Testis (tissue), 3 donors: Measurements from ENCODE around the gene LRMDA. TPM values are rescaled to one million over a fixed set of nuclear protein-coding genes. Genes with fewer than 3 reads are reported as not detected.

ENCODE experiments used
- DNase-seq: peaks from one replicate; pipeline ENCODE4 v3.0.0-alpha.2; 2019
- H3K27ac ChIP-seq, 2 donors: fragments of 200-600 bp; sonication (generic); one replicate each; pipeline ENCODE4 v1.5.1; 2019
- H3K27me3 ChIP-seq: fragments of 200-600 bp; sonication (generic); one replicate; pipeline ENCODE4 v1.5.1; 2019
- H3K36me3 ChIP-seq: fragments of 200-600 bp; sonication (generic); one replicate; pipeline ENCODE4 v1.5.1; 2017; ENCODE audit warnings: low read depth; ENCODE audit errors: missing control alignments
- H3K4me1 ChIP-seq: fragments of 200-600 bp; sonication (generic); one replicate; pipeline ENCODE4 v1.5.1; 2019
- H3K4me3 ChIP-seq, 2 donors: fragments of 200-600 bp; sonication (generic); one replicate each; pipeline ENCODE4 v1.5.1; 2017 to 2019
- H3K9me3 ChIP-seq: fragments of 200-600 bp; sonication (generic); one replicate; pipeline ENCODE4 v1.5.1; 2017
- CTCF ChIP-seq, 3 experiments: fragments of 450-650 bp in 2 of 3; fragments of 200-600 bp in 1 of 3; sonication (generic) in 1 of 3; IDR thresholded peaks; one replicate each; pipeline ENCODE4 v1.5.1; 2016 to 2019; ENCODE audit warnings: antibody characterized with exemption in 3 of 3, mild to moderate bottlenecking in 2 of 3, moderate library complexity in 1 of 3
- POLR2A ChIP-seq: fragments of 450-650 bp; IDR thresholded peaks from one replicate; pipeline ENCODE4 v1.6.1; 2017; ENCODE audit warnings: antibody characterized with exemption, mild to moderate bottlenecking, moderate library complexity
- WGBS, 2 donors: methylation state at CpG; one replicate each; pipeline ENCODE4 v1.1.5; 2018; 5-methylcytosine and 5-hydroxymethylcytosine counted together
- intact Hi-C: fragments of 100-400 bp; cut with DNase I; formaldehyde crosslinking; loops from one replicate; pipeline ENCODE4 v1.15.1; 2023; ENCODE audit warnings: low total_unique reads
- polyA plus RNA-seq: library from polyadenylated mRNA; stranded (reverse); fragments of 350-450 nt; fragmentation: Illumina TruSeq; extraction: RNeasy Lipid Tissue Mini Kit (QIAGEN cat#74804); gene quantifications from one replicate; pipeline ENCODE4 v1.2.3, GENCODE V29; 2014; ENCODE audit warnings: low read depth, low replicate concordance; ENCODE audit not compliant: insufficient read depth
- total RNA-seq, 2 donors: library from RNA; depleted of rRNA; stranded (reverse); fragments of >200 nt; gene quantifications; one replicate each; pipeline ENCODE4 v1.2.3, GENCODE V29; 2016

LRMDA gene
- total and polyA plus RNA-seq, 3 donors from 2014 or later, result 7.6 to 13.8 (median 10.6) TPM

- Histone ChIP-seq H3K36me3 (no peaks in the 10 kb centered on the region), H3K27ac (no peak overlapping the region), H3K4me3 (no peak overlapping the region), H3K4me1 (no peaks in the 10 kb centered on the region), H3K27me3 (no peaks in the 10 kb centered on the region), H3K9me3 (no peaks in the 10 kb centered on the region)
- DNase-seq, result no peak
- 96 to 100% methylated on average over 4 of the region's 4 CpGs for WGBS, 2 donors
- intact Hi-C loops, result loop anchor here (10.0 kb wide), 2 partner anchors 515 to 625 kb away; partner anchors contain the start of gene ZNF503
- TF ChIP-seq CTCF (IDR thresholded peaks at IDR 0.05), result no peak
- TF ChIP-seq POLR2A, result no peak
These were observed 598.4 kb downstream of the LRMDA start for GRCh38 chr10:76029782-76030181.

GRCh38 chr10:76031099-76031498 lies 599.7 kb downstream of the LRMDA start:
- no peak for TF ChIP-seq POLR2A
- no peak for TF ChIP-seq CTCF (IDR thresholded peaks at IDR 0.05)
- no peak for DNase-seq
- H3K4me3 ChIP-seq, result no peak overlapping the region
- H3K27ac ChIP-seq, result no peak overlapping the region
- H3K9me3 ChIP-seq, result no peaks in the 10 kb centered on the region
- WGBS, 2 donors, result 90 to 94% methylated on average over 2 of the region's 2 CpGs
- no peaks in the 10 kb centered on the region for H3K27me3 ChIP-seq
- intact Hi-C loops, result loop anchor here (10.0 kb wide), 2 partner anchors 514 to 626 kb away; partner anchors contain the start of gene ZNF503
- no peaks in the 10 kb centered on the region for H3K36me3 ChIP-seq
- no peaks in the 10 kb centered on the region for H3K4me1 ChIP-seq

GRCh38 chr10:76031769-76032699 lies 600.6 kb downstream of the LRMDA start:
- WGBS, 2 donors, result 81 to 86% methylated on average over 14 of the region's 14 CpGs
- Histone ChIP-seq H3K27me3 (no peaks in the 10 kb centered on the region), H3K4me3 (no peak overlapping the region), H3K27ac (no peak overlapping the region), H3K9me3 (no peaks in the 10 kb centered on the region), H3K36me3 (no peaks in the 10 kb centered on the region), H3K4me1 (no peaks in the 10 kb centered on the region)
- TF ChIP-seq POLR2A, result no peak
- TF ChIP-seq CTCF (IDR thresholded peaks at IDR 0.05), result no peak
- DNase-seq, result no peak
- intact Hi-C loops, result loop anchor here (10.0 kb wide), 2 partner anchors 513 to 627 kb away; partner anchors contain the start of gene ZNF503

- no peak for DNase-seq
- no peaks in the 10 kb centered on the region for H3K27me3 ChIP-seq
- H3K9me3 ChIP-seq, result no peaks in the 10 kb centered on the region
- intact Hi-C loops, result loop anchor here (10.0 kb wide), 2 partner anchors 512 to 628 kb away; partner anchors contain the start of gene ZNF503
- H3K4me3 ChIP-seq, result no peak overlapping the region
- no peak for TF ChIP-seq POLR2A
- TF ChIP-seq CTCF (IDR thresholded peaks at IDR 0.05), result no peak
- WGBS, 2 donors, result 84 to 100% methylated on average over 3 of the region's 3 CpGs
- H3K36me3 ChIP-seq, result no peaks in the 10 kb centered on the region
- no peaks in the 10 kb centered on the region for H3K4me1 ChIP-seq
- no peak overlapping the region for H3K27ac ChIP-seq
These were observed 601.2 kb downstream of the LRMDA start for GRCh38 chr10:76032700-76033039.
